ENCODE data around the gene SYT6. TPM values are rescaled to one million over a fixed set of nuclear protein-coding genes. Genes with fewer than 3 reads are reported as not detected.

SYT6 gene
- total and polyA plus RNA-seq, 2 experiments from 2014 or later = 0.09 TPM; not detected in 1

DNA sequence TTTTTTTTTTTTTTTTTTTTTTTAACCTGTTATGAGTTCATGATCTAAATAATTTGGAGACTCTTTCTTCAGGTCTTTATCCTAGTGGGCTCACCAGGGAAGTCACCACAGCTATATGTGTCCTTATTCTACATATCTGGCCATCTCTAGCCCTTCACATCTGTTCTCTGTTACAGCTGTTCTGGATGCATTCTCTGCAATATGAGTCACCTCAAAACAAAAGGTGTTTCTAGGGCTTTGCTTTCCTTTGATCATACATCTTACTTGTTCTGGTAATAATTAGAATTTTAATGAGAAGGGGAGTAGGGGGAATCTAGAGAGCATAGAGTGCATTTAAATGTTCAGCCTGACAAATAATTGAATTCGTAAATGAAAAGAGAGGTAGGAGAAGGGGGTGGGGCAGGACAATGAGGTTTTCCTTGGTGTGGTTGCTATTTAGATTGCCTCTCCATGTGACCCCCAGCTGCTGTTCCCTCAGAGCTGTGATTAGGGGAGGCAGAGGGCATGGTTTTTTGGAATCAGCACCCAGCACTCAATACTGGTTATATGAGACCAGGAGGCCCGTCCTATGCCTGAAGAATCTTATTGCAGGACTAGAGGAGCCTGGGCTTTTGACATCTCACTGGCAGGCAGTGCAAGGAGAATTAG, 8.0 kb downstream of the SYT6 start:
- TF ChIP-seq, protein P1, sequence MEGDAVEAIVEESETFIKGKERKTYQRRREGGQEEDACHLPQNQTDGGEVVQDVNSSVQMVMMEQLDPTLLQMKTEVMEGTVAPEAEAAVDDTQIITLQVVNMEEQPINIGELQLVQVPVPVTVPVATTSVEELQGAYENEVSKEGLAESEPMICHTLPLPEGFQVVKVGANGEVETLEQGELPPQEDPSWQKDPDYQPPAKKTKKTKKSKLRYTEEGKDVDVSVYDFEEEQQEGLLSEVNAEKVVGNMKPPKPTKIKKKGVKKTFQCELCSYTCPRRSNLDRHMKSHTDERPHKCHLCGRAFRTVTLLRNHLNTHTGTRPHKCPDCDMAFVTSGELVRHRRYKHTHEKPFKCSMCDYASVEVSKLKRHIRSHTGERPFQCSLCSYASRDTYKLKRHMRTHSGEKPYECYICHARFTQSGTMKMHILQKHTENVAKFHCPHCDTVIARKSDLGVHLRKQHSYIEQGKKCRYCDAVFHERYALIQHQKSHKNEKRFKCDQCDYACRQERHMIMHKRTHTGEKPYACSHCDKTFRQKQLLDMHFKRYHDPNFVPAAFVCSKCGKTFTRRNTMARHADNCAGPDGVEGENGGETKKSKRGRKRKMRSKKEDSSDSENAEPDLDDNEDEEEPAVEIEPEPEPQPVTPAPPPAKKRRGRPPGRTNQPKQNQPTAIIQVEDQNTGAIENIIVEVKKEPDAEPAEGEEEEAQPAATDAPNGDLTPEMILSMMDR (IDR thresholded peaks at IDR 0.05; ENCODE audit: low read depth, low read length) = no peak
- H3K9me3 ChIP-seq (ENCODE audit: low read depth) = no peaks in the 10 kb centered on the region
- H3K36me3 ChIP-seq = no peaks in the 10 kb centered on the region
- no peaks in the 10 kb centered on the region for H3K4me1 ChIP-seq (ENCODE audit: low read depth)
- H3K27me3 ChIP-seq = peaks cover 25% of the 10 kb centered on the region
- DNase-seq (ENCODE audit: low read depth in 1 of 2, low spot score in 1 of 2) = no peak
- H3K4me3 ChIP-seq = no peak overlapping the region
- H3K27ac ChIP-seq = no peak overlapping the region

DNA sequence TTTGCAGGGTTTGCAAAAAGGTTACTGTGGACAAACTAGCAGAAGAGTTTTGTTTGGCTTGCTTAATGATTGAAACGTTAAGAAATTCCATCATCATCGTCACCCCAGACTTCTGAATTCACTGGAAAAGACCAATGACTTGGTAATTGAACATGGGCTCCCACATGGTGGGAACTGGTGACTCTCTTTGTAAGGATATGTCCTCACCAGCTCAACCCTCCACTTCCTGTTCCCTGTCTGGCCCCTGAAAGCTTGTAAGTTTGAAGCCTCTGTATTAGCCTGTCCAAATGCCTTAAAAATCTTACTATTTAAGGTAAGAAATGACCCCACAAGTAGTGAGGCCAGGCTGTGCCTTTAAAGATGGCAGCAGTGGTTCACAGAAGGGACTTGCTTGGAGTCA, 9.7 kb downstream of the SYT6 start:
- DNase-seq (ENCODE audit: low read depth in 1 of 2, low spot score in 1 of 2) = no peak
- H3K4me3 ChIP-seq = no peak overlapping the region
- no peak overlapping the region for H3K27ac ChIP-seq
- H3K4me1 ChIP-seq (ENCODE audit: low read depth) = no peaks in the 10 kb centered on the region
- H3K27me3 ChIP-seq = peaks cover 9% of the 10 kb centered on the region
- H3K9me3 ChIP-seq (ENCODE audit: low read depth) = no peaks in the 10 kb centered on the region
- TF ChIP-seq, protein P1 (IDR thresholded peaks at IDR 0.05; ENCODE audit: low read depth, low read length) = no peak
- no peaks in the 10 kb centered on the region for H3K36me3 ChIP-seq

- no peak overlapping the region for H3K4me3 ChIP-seq
- TF ChIP-seq, protein P1 (IDR thresholded peaks at IDR 0.05; ENCODE audit: low read depth, low read length) = no peak
- no peak for DNase-seq (ENCODE audit: low read depth in 1 of 2, low spot score in 1 of 2)
- H3K4me1 ChIP-seq (ENCODE audit: low read depth) = no peaks in the 10 kb centered on the region
- H3K36me3 ChIP-seq = no peaks in the 10 kb centered on the region
- no peaks in the 10 kb centered on the region for H3K9me3 ChIP-seq (ENCODE audit: low read depth)
- no peaks in the 10 kb centered on the region for H3K27me3 ChIP-seq
- no peak overlapping the region for H3K27ac ChIP-seq
Observed at GRCh38 chr1:114139540-114139939, 14.1 kb downstream of the SYT6 start.

DNA sequence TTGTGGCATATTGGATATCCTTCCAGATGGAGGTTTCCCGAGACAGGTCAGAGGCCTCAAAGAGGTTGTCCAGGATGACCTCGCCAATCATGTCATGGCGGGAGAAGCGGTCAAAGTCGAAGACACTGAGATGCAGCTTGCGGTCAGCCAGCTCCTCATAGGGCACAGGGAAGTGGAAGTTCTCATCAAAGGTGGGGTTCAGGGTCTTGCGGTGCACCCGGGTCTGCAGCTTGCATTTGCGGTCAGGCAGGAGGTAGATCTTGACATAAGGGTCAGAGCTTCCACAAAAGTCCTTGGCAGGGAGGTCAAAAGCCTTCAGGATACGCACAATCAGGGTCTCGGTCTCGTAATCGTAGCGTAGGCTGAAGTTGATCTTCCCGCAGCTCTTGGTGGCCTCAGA, 16.2 kb downstream of the SYT6 start:
- Histone ChIP-seq H3K27ac (no peak overlapping the region), H3K4me3 (no peak overlapping the region), H3K27me3 (no peaks in the 10 kb centered on the region), H3K9me3 (ENCODE audit: low read depth) (no peaks in the 10 kb centered on the region), H3K36me3 (no peaks in the 10 kb centered on the region), H3K4me1 (ENCODE audit: low read depth) (no peaks in the 10 kb centered on the region)
- TF ChIP-seq, protein P1 (IDR thresholded peaks at IDR 0.05; ENCODE audit: low read depth, low read length) = no peak
- no peak for DNase-seq (ENCODE audit: low read depth in 1 of 2, low spot score in 1 of 2)

- no peak overlapping the region for H3K4me3 ChIP-seq
- H3K36me3 ChIP-seq = no peaks in the 10 kb centered on the region
- no peaks in the 10 kb centered on the region for H3K9me3 ChIP-seq (ENCODE audit: low read depth)
- no peak overlapping the region for H3K27ac ChIP-seq
- TF ChIP-seq, protein P1 (IDR thresholded peaks at IDR 0.05; ENCODE audit: low read depth, low read length) = no peak
- no peak for DNase-seq (ENCODE audit: low read depth in 1 of 2, low spot score in 1 of 2)
- no peaks in the 10 kb centered on the region for H3K27me3 ChIP-seq
- no peaks in the 10 kb centered on the region for H3K4me1 ChIP-seq (ENCODE audit: low read depth)
Observed at GRCh38 chr1:114135786-114136185, 17.9 kb downstream of the SYT6 start.
